Esophagus muscularis mucosa (tissue), 4 donors: ENCODE results near the gene GFER. TPM values are rescaled to one million over a fixed set of nuclear protein-coding genes. Genes with fewer than 3 reads are reported as not detected.

Experiments used
- DNase-seq: peaks from one replicate; pipeline ENCODE4 v3.0.0-alpha.2; 2017; ENCODE audit errors: extremely low spot score
- H3K27ac ChIP-seq, 4 donors: fragments of 200-600 bp; sonication (generic); replicated peaks in 1 of 4; 1 replicate in 3 of 4; 2 replicates in 1 of 4; pipeline ENCODE4 v1.5.1; 2016 to 2019; ENCODE audit warnings: mild to moderate bottlenecking in 1 of 4
- H3K27me3 ChIP-seq, 4 donors: fragments of 200-600 bp; sonication (generic); one replicate each; pipeline versions ENCODE4 v1.5.1 to v1.6.0; 2016 to 2019
- H3K36me3 ChIP-seq, 4 donors: fragments of 200-600 bp; sonication (generic); one replicate each; pipeline ENCODE4 v1.5.1; 2016 to 2019
- H3K4me1 ChIP-seq, 4 donors: fragments of 200-600 bp; sonication (generic); one replicate each; pipeline ENCODE4 v1.5.1; 2016 to 2019
- H3K4me3 ChIP-seq, 4 donors: fragments of 200-600 bp; sonication (generic); 1 replicate in 2 of 4; 2 replicates in 2 of 4; pipeline ENCODE4 v1.5.1; 2016 to 2019; ENCODE audit warnings: mild to moderate bottlenecking in 4 of 4, moderate library complexity in 1 of 4
- H3K9me3 ChIP-seq, 4 donors: fragments of 200-600 bp; sonication (generic); 1 replicate in 3 of 4; 2 replicates in 1 of 4; pipeline ENCODE4 v1.5.1; 2016 to 2019
- EP300 ChIP-seq: sonication (generic); formaldehyde crosslinking; IDR thresholded peaks from one replicate; pipeline ENCODE4 v1.6.1; 2017; ENCODE audit warnings: antibody characterized with exemption
- POLR2A ChIP-seq: fragments of 450-650 bp; IDR thresholded peaks from one replicate; pipeline ENCODE4 v1.6.1; 2017; ENCODE audit warnings: antibody characterized with exemption, moderate library complexity, mild to moderate bottlenecking, low read depth
- POLR2AphosphoS5 ChIP-seq, 2 donors: sonication (generic); formaldehyde crosslinking; IDR thresholded peaks; one replicate each; pipeline ENCODE4 v1.6.1; 2017; ENCODE audit warnings: antibody characterized with exemption in 2 of 2
- WGBS: methylation state at CpG from one replicate; pipeline ENCODE4 v1.1.5; 2018; 5-methylcytosine and 5-hydroxymethylcytosine counted together
- intact Hi-C: fragments of 100-400 bp; cut with DNase I; formaldehyde crosslinking; loops from one replicate; pipeline ENCODE4 v1.15.1; 2023
- total RNA-seq, 4 donors: library from RNA; depleted of rRNA; stranded (reverse); fragments of >200 nt; gene quantifications; one replicate each; pipeline versions ENCODE4 v1.1.0 to v1.2.1, GENCODE V29; 2016
- TF ChIP-seq, protein P1 (sequence below), 3 experiments: fragments of 200-600 bp in 2 of 3; fragments of 450-650 bp in 1 of 3; sonication (generic) in 2 of 3; IDR thresholded peaks; one replicate each; pipeline ENCODE4 v1.5.1; 2017 to 2019; ENCODE audit warnings: antibody characterized with exemption in 3 of 3, mild to moderate bottlenecking in 2 of 3, moderate library complexity in 1 of 3

Gene GFER
- total RNA-seq, 4 donors from 2014 or later: 14.1 to 38.5 (median 23.7) TPM

DNA sequence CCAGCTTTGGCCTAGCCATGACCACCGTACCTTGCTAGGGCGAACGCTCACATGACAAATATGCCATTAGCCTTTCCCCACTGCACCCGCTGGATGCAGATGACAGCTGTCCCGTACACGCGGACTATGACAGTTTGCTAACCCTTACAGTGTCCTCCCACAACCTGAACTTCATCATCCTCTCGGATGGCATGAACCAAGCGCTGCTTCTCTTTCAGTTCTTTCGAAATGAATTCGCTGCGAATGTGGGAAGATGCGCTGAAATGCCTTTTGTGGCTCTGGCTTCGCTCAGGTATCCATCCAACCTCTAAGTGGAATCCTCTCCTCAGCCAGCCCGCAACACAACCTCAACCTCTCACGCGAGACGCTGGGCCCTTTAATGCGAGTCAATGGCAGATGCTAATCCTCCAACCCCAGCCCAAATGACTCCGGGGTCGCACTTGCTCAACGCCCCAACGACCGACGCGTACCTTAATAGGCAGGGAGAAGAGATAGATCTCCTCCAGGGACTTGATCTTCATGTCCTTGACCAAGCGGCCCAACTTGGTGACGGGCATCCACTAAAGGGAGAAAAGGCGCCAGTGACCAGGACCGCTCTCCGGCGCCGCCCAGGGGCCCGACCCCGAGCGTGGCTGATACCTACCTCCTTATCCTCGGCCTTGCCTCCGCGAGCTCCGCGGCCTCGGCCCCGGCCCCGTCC lies 20.0 kb upstream of the GFER start:
- no peaks in the 10 kb centered on the region for H3K27me3 ChIP-seq
- peak overlapping the region; percentile 74 to 100 (median 92) for H3K4me3 ChIP-seq
- H3K4me1 ChIP-seq: peaks cover 40 to 61% (median 47%) of the 10 kb centered on the region in 4 donors
- intact Hi-C loops: no loop called here
- TF ChIP-seq EP300: no peak
- TF ChIP-seq, protein P1, sequence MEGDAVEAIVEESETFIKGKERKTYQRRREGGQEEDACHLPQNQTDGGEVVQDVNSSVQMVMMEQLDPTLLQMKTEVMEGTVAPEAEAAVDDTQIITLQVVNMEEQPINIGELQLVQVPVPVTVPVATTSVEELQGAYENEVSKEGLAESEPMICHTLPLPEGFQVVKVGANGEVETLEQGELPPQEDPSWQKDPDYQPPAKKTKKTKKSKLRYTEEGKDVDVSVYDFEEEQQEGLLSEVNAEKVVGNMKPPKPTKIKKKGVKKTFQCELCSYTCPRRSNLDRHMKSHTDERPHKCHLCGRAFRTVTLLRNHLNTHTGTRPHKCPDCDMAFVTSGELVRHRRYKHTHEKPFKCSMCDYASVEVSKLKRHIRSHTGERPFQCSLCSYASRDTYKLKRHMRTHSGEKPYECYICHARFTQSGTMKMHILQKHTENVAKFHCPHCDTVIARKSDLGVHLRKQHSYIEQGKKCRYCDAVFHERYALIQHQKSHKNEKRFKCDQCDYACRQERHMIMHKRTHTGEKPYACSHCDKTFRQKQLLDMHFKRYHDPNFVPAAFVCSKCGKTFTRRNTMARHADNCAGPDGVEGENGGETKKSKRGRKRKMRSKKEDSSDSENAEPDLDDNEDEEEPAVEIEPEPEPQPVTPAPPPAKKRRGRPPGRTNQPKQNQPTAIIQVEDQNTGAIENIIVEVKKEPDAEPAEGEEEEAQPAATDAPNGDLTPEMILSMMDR (IDR thresholded peaks at IDR 0.05): peak in 1 of 3 experiments; percentile 21
- WGBS: 16% methylated on average over 29 of the region's 44 CpGs
- H3K9me3 ChIP-seq: no peaks in the 10 kb centered on the region
- DNase-seq: no peak
- peak overlapping the region; percentile 93 to 99 (median 98) for H3K27ac ChIP-seq
- H3K36me3 ChIP-seq: peaks cover 25 to 35% (median 26%) of the 10 kb centered on the region in 4 donors

DNA sequence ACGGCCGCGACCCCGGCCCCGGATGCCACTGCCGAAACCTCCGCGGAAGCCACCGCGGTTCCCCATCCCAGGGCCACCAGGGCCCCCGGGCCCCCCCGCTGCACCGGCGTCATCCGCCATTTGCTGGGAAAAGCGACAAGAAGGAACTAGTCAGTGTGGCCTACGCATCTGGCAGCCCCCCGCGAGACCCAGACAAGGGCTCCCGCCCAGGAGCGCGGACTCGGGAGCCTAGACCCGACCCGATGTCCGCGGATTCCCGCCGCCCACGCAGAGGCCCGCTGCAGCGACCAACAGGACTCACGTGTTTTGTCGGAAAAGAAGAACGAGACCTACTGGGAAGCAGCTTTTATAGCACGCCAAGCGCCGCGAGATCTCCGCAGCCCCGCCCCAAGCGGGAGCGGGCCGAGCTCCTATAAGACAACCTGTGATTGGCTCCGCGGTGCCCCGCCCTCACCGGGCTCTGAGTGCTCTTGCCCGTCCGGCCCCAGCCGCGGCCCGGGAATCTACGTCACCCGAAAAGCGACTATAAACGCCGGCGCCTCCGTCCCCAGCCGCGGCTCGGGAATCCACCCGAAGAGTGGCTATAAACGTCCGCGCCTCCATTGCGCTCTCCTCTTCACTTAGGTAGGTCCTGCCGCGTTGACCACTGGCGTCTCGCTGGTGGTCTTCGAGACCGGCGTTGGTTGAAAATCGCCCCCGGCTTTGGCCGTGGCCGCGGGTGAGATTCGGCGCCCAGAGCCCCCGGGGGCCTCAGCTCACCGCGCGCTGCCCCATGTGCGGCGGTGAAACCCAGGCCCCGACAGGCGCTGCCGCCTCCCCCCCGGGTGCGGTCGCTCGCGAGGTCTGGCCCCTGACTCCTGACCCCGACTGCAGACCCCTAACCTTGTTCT lies 19.2 kb upstream of the GFER start, which contains the start of gene RPS2:
Gene RPS2, minus strand, starts transcription at position 321 of the 890 bp plus-strand sequence. Its CDS starts 201 bp downstream, at position 120.
- under 1% methylated on average over 29 of the region's 97 CpGs for WGBS
- Histone ChIP-seq H3K9me3 (no peaks in the 10 kb centered on the region), H3K27ac (peak within 1 kb of the TSS; percentile 93 to 99 (median 98)), H3K27me3 (no peaks in the 10 kb centered on the region), H3K4me3 (peak within 1 kb of the TSS; percentile 74 to 100 (median 92)), H3K4me1 (peaks cover 38 to 58% (median 43%) of the 10 kb centered on the region in 4 donors), H3K36me3 (peaks cover 25 to 35% (median 26%) of the 10 kb centered on the region in 4 donors)
- DNase-seq: peak; percentile 100
- intact Hi-C loops: no loop called here
- TF ChIP-seq, protein P1 (IDR thresholded peaks at IDR 0.05): peak in 2 of 3 experiments; percentile 23 to 27
- TF ChIP-seq POLR2AphosphoS5 (IDR thresholded peaks at IDR 0.05): peak; percentile 96 to 100
- peak; percentile 97 for TF ChIP-seq POLR2A
- peak; percentile 14 for TF ChIP-seq EP300

DNA sequence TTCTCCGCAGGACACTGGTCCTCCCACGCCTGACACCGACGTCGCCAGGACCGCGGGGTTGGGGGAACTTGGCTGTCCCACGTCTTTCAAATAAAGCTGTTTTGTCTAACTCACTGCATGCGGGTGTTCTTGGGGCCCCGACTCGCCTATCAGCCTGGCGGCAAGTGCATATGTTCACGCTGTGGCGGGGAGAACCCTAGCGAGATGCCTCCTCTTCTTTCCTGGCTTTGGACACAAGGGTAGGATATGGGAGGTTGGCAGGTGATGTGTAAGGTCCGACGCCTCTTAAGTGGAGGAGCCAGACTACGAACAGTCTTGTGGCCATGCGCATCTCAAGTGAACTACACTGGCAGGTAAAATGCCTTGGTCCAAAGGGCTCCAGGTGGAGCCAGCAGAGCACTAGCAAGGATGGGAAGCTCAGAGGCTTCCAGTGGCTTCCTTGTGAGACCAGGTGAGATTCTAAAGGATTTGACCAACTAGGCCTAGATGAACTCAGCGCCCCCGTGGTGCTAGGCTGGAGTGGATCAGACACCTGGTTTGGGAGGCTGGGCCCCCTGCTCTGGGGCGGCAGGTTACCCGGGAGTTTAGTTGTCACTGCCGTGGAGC lies 18.5 kb upstream of the GFER start:
- Histone ChIP-seq H3K27ac (peak overlapping the region; percentile 93 to 99 (median 98)), H3K36me3 (peaks cover 25 to 35% (median 26%) of the 10 kb centered on the region in 4 donors), H3K27me3 (no peaks in the 10 kb centered on the region), H3K9me3 (no peaks in the 10 kb centered on the region), H3K4me1 (peaks cover 31 to 52% (median 36%) of the 10 kb centered on the region in 4 donors), H3K4me3 (peak overlapping the region; percentile 74 to 100 (median 92))
- TF ChIP-seq POLR2AphosphoS5 (IDR thresholded peaks at IDR 0.05): no peak
- TF ChIP-seq, protein P1 (IDR thresholded peaks at IDR 0.05): no peak
- no peak for TF ChIP-seq EP300
- DNase-seq: no peak
- 9% methylated on average over 19 of the region's 24 CpGs for WGBS
- intact Hi-C loops: no loop called here

DNA sequence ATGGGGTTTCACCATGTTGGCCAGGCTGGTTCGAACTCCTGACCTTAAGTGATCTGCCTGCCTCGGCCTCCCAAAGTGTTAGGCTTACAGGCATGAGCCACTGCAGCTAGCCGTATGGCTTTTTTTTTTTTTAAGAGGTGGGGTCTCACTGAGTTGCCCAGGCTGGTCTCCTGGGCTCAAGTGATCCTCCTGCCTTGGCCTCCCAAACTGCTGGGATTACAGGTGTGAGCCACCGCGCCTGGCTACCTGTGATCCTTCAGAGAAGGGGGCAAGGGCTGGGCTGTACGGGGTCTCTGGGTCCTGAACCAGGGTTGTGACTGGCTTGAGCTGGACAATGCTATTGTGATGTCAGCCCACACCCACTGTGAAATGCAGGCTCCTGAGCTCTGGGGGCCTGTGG lies 17.5 kb upstream of the GFER start, which contains the start of gene RNF151:
Gene RNF151, plus strand, starts transcription at position 397 of the 400 bp plus-strand sequence. CDS start 26 bp downstream, outside the sequence.
- Histone ChIP-seq H3K27ac (peak within 1 kb of the TSS; percentile 93 to 99 (median 98)), H3K36me3 (peaks cover 18 to 26% (median 21%) of the 10 kb centered on the region in 4 donors), H3K4me3 (peak within 1 kb of the TSS; percentile 74 to 100 (median 92)), H3K9me3 (no peaks in the 10 kb centered on the region), H3K27me3 (peaks cover 0 to under 1% (median 0%) of the 10 kb centered on the region in 4 donors), H3K4me1 (peaks cover 31 to 51% (median 38%) of the 10 kb centered on the region in 4 donors)
- TF ChIP-seq POLR2A (no peak), EP300 (no peak), POLR2AphosphoS5 (IDR thresholded peaks at IDR 0.05) (no peak)
- TF ChIP-seq, protein P1 (IDR thresholded peaks at IDR 0.05): no peak
- no peak for DNase-seq
- 93% methylated on average over 3 of the region's 6 CpGs for WGBS
- intact Hi-C loops: no loop called here
